ENCODE results near the gene ATG14.

GRCh38 chr14:55419663-55420062 is 8.0 kb upstream of the ATG14 start:
- TF ChIP-seq SPI1 (IDR thresholded peaks at IDR 0.05; ENCODE audit: borderline replicate concordance, low read depth) (no peak), REST (IDR thresholded peaks at IDR 0.05; ENCODE audit: insufficient replicate concordance, low read depth) (no peak), POLR2AphosphoS5 (IDR thresholded peaks at IDR 0.05; ENCODE audit: low read depth) (no peak), GABPA (IDR thresholded peaks at IDR 0.05; ENCODE audit: low read depth) (no peak)
- TF ChIP-seq, protein P1, sequence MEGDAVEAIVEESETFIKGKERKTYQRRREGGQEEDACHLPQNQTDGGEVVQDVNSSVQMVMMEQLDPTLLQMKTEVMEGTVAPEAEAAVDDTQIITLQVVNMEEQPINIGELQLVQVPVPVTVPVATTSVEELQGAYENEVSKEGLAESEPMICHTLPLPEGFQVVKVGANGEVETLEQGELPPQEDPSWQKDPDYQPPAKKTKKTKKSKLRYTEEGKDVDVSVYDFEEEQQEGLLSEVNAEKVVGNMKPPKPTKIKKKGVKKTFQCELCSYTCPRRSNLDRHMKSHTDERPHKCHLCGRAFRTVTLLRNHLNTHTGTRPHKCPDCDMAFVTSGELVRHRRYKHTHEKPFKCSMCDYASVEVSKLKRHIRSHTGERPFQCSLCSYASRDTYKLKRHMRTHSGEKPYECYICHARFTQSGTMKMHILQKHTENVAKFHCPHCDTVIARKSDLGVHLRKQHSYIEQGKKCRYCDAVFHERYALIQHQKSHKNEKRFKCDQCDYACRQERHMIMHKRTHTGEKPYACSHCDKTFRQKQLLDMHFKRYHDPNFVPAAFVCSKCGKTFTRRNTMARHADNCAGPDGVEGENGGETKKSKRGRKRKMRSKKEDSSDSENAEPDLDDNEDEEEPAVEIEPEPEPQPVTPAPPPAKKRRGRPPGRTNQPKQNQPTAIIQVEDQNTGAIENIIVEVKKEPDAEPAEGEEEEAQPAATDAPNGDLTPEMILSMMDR (IDR thresholded peaks at IDR 0.05; ENCODE audit: insufficient read depth, low read length), result no peak

Data from HL-60 (cell line).